Erythroblast (primary cell): ENCODE measurements around the gene EP400.

ENCODE experiments used
- DNase-seq, 2 experiments: peaks; one replicate each; lab custom pipeline; 2025; lab: John Stamatoyannopoulos, UW
- GATA1 ChIP-seq: IDR thresholded peaks from 2 replicates; pipeline ENCODE4 v1.6.1; 2011; ENCODE audit warnings: low read depth, mild to moderate bottlenecking, control low read depth, low read length, moderate library complexity
- POLR2A ChIP-seq: IDR thresholded peaks from 2 replicates; pipeline ENCODE4 v1.6.1; 2011; ENCODE audit warnings: mild to moderate bottlenecking, low read length

Gene EP400

GRCh38 chr12:132061641-132062430 is 112.1 kb downstream of the EP400 start:
- TF ChIP-seq GATA1: no peak
- no peak for TF ChIP-seq POLR2A

GRCh38 chr12:132062481-132062880 is 112.7 kb downstream of the EP400 start:
- TF ChIP-seq POLR2A: no peak
- no peak for TF ChIP-seq GATA1
- no peak for DNase-seq

More at GRCh38 chr12:132061641-132062430, 112.1 kb downstream of the EP400 start:
- no peak for DNase-seq

- DNase-seq: no peak
- TF ChIP-seq POLR2A (no peak), GATA1 (no peak)
These were observed 113.7 kb downstream of the EP400 start for GRCh38 chr12:132063491-132063890.

GRCh38 chr12:132064631-132065030 is 114.9 kb downstream of the EP400 start:
- DNase-seq: no peak
- no peak for TF ChIP-seq GATA1
- TF ChIP-seq POLR2A: no peak

GRCh38 chr12:132065203-132065602 is 115.5 kb downstream of the EP400 start:
- DNase-seq: no peak
- TF ChIP-seq GATA1: no peak
- no peak for TF ChIP-seq POLR2A

GRCh38 chr12:132065609-132066344 is 116.0 kb downstream of the EP400 start:
- TF ChIP-seq POLR2A (no peak), GATA1 (no peak)
- DNase-seq: no peak

- no peak for DNase-seq
- TF ChIP-seq POLR2A (no peak), GATA1 (no peak)
These were observed 116.6 kb downstream of the EP400 start for GRCh38 chr12:132066345-132066685.

GRCh38 chr12:132066749-132067148 is 117.0 kb downstream of the EP400 start:
- no peak for TF ChIP-seq POLR2A
- TF ChIP-seq GATA1: no peak
- no peak for DNase-seq

GRCh38 chr12:132067182-132067581 is 117.4 kb downstream of the EP400 start:
- DNase-seq: no peak
- TF ChIP-seq POLR2A: no peak
- no peak for TF ChIP-seq GATA1

- no peak for TF ChIP-seq POLR2A
- TF ChIP-seq GATA1: no peak
- no peak for DNase-seq
These were observed 118.5 kb downstream of the EP400 start for GRCh38 chr12:132068250-132068649.

GRCh38 chr12:132069336-132069985 is 119.7 kb downstream of the EP400 start:
- DNase-seq: no peak
- TF ChIP-seq POLR2A (no peak), GATA1 (no peak)

GRCh38 chr12:132070298-132070697 is 120.6 kb downstream of the EP400 start:
- no peak for DNase-seq
- TF ChIP-seq POLR2A: no peak
- TF ChIP-seq GATA1: no peak

GRCh38 chr12:132071040-132071810 is 121.5 kb downstream of the EP400 start:
- DNase-seq: no peak
- TF ChIP-seq GATA1: no peak
- TF ChIP-seq POLR2A: no peak
